HG03432 (cell line): ENCODE measurements around the gene INPP5A.
"Not testable (repeated sequence)": the region's sequence is repeated elsewhere in the genome, so short reads cannot be mapped to it uniquely, and the experiment has no call there.

Experiments
- ATAC-seq: cut with Tn5 transposase; IDR thresholded peaks from one replicate; pipeline ENCODE4 v1.9.1; 2021; ENCODE audit warnings: mild to moderate bottlenecking, moderate library complexity; ENCODE audit not compliant: unreplicated experiment

The INPP5A gene

GRCh38 chr10:132537684-132538001 is at the start of gene INPP5A:
Gene INPP5A, plus strand, starts transcription at chr10:132537787. Its CDS starts 310 bp downstream, at chr10:132538097.
- ATAC-seq = peak; percentile 76

GRCh38 chr10:132488231-132488821 is 49.3 kb upstream of the INPP5A start:
- ATAC-seq = no peak

- no peak for ATAC-seq
These were observed 48.4 kb upstream of the INPP5A start for GRCh38 chr10:132489053-132489703.

GRCh38 chr10:132489704-132490534 is 47.7 kb upstream of the INPP5A start:
- ATAC-seq = no peak

- not testable (repeated sequence) for ATAC-seq
These were observed 46.1 kb upstream of the INPP5A start for GRCh38 chr10:132491534-132491933.

GRCh38 chr10:132492323-132493025 is 45.1 kb upstream of the INPP5A start:
- no peak for ATAC-seq

- no peak for ATAC-seq
These were observed 44.3 kb upstream of the INPP5A start for GRCh38 chr10:132493246-132493755.

- no peak for ATAC-seq
These were observed 43.8 kb upstream of the INPP5A start for GRCh38 chr10:132493756-132494290.

GRCh38 chr10:132494866-132495630 is 42.5 kb upstream of the INPP5A start:
- ATAC-seq = no peak

- no peak for ATAC-seq
These were observed 41.1 kb upstream of the INPP5A start for GRCh38 chr10:132496360-132497062.

GRCh38 chr10:132497063-132497680 is 40.4 kb upstream of the INPP5A start:
- no peak for ATAC-seq

GRCh38 chr10:132497861-132498561 is 39.6 kb upstream of the INPP5A start:
- ATAC-seq = no peak

GRCh38 chr10:132498562-132499366 is 38.8 kb upstream of the INPP5A start:
- ATAC-seq = no peak

GRCh38 chr10:132499367-132499685 is 38.3 kb upstream of the INPP5A start:
- ATAC-seq = no peak

GRCh38 chr10:132500781-132501415 is 36.7 kb upstream of the INPP5A start:
- no peak for ATAC-seq

- ATAC-seq = no peak
These were observed 34.9 kb upstream of the INPP5A start for GRCh38 chr10:132502544-132503300.
